GM18520 (cell line): ENCODE results near the gene H6PD.

ENCODE experiments used
- ATAC-seq: cut with Tn5 transposase; IDR thresholded peaks from one replicate; pipeline ENCODE4 v1.9.1; 2021; ENCODE audit not compliant: unreplicated experiment

H6PD gene

DNA sequence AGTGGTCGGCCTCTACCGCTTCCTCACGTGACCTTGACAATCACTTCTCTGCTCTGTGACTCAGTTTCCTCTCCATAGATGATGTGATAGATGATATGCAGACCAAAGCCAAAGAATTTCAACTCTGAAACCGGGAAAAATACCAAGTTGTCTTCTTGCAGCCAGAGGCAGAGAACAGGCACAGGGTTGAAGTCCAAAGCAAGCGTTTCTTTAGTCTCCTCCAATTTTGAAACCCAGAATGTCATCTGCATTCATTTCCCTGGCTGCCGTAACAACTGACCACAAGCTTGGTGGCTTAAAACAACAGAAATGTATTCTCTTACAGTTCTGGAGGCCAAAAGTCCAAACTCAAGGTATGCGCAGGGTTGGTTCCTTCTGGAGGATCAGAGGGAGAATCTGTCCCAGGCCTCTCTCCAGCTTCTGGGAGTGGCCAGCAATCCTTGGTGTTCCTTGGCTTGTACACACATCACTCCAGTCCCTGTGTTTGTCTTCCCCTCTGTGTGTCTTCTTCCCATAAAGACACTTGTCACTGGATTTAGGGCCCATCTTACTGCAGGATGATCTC, 30.3 kb upstream of the H6PD start:
- ATAC-seq: no peak

- no peak for ATAC-seq
Observed at GRCh38 chr1:9207086-9207485, 27.5 kb upstream of the H6PD start.

GRCh38 chr1:9207715-9208114, 26.9 kb upstream of the H6PD start:
- ATAC-seq: no peak

- no peak for ATAC-seq
Observed at GRCh38 chr1:9211291-9211811, 23.2 kb upstream of the H6PD start.

DNA sequence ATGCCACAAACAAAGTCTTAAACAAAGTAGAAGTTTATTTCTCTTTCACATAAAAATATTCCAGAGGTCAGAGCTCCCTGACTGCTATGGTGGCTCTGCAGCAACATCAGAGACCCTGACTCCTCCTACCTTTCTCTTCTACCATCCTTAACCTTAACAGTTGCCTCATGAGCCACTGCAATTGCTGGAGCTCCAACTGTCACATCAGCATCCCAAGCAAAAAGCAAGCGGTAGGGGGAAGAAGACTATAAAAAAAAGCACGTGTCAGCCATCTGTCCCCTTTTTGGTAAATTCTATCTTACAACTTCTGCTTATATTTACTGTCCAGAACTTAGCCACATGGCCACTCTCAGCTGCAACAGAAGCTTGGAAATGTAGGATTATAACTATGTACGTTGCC, 21.8 kb upstream of the H6PD start:
- ATAC-seq: no peak

DNA sequence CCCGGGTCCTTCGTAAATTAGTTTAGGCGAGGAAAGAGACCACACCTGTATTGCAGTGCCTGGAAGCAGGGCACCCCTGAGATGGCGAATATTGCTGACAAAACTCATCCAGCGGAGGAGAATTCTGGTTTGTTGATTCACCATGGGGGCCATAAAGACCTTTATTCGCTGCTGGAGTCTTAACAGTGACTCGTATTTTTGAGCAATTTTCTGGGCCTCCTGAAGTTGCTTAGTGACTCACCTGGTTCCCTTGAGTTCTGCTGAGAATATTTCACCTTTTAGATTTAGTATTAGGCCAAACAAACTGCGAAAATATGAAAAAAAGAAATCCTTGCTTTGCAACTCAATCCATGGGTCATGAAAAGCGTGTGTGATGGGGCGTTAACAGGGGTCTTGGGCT, 20.6 kb upstream of the H6PD start:
- ATAC-seq: no peak

DNA sequence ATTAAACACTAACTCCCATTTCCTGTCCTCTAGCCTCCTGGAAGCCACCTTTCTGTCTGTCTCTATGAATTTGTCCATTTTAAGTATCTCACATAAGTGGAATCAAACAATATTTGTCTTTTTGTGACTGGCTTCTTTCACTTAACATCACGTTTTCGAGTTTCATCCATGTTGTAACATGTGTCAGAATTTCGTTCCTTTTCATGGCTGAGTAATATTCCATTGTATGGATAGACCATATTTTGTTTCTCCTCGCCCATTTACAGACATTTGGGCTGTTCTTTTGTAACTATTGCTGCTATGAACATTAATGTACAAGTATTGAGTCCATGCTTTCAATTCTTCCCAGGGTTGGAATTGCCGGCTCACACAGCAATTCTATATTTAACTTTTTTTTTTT, 15.7 kb upstream of the H6PD start:
- ATAC-seq: no peak

DNA sequence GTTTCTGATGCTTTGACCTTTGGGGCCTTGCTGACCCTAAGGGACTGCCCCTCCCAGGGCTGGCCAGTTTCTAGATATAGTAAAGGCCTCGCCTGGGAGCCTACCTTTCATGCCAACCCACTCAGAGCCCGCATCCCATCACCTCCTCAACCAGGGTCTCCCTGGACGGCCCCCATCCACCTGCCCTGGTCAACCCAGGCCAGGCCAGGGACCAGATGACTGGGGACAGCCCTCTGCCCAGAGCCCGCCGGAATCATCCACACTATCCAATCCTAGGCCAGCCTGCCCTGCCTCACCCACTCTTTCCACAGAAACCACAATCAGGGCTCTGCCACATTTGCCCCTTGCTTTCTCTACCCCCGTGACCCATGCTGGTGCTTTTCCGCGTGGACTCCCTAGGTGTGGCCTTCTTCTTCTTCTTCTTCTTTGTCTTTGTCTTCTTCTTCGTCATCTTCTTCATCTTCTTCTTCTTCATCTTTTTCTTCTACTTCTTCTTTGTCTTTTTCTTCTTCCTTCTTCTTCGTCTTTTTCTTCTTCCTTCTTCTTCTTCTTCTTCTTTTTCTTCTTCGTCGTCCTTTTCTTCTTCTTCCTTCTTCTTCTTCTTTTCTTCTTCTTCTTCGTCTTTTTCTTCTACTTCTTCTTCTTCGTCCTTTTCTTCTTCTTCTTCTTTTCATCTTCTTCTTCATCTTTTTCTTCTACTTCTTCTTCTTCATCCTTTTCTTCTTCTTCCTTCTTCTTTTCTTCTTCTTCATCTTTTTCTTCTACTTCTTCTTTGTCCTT, 11.5 kb upstream of the H6PD start:
- no peak for ATAC-seq

DNA sequence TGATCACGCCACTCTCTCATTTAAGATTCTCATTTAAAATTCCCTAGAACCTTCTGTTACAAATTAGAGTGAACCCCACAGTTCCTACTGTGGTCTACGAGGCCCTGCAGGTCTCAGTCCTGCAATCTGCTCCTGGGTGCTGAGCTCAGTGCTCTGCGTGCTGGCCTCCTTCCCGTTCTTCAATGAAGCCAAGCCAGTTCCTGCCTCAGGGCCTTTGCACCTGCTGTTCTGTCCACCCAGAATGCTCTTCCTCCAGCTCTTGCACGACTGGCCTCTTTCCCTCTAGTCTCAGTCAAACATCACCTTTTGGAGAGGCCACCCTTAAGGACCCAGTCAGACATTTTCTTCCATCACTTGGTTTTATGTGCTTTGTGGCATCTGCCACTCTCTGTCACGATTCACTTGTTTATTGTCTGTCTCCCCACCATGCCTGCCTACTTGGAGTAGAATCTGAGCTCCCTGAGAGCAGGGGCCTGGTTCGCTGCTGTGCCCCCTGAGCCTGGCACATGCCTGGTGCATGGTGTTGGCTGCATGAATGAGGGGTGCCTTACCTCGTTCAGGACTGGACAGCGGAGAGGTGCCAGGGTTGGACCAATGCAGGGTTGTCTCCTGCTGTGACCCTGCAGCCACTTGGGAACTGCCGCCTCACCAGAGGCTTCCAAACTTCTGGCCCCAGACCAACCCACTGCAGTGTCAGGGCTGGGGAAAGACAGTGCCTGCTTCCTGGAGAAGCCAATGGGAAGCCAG, 9.7 kb upstream of the H6PD start:
- no peak for ATAC-seq

DNA sequence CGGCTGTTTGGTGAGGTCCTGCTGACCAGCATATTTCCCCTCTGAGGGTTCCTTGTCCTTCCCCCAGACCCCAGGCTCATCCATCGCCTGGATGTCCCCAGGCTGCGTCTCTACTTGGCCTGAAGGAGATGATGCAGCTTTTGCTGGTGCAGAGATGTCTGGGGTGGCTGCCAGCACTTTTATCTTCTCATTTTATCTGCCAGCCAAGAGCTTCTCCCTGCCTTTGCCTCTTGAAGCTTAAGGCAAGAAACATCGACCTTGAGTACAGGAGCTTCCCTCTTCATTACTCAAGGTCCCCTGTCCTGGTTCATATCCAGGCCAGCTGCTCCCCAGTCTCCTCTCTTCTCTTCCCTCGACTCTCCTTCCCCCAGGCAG, 9.2 kb upstream of the H6PD start:
- ATAC-seq: no peak

DNA sequence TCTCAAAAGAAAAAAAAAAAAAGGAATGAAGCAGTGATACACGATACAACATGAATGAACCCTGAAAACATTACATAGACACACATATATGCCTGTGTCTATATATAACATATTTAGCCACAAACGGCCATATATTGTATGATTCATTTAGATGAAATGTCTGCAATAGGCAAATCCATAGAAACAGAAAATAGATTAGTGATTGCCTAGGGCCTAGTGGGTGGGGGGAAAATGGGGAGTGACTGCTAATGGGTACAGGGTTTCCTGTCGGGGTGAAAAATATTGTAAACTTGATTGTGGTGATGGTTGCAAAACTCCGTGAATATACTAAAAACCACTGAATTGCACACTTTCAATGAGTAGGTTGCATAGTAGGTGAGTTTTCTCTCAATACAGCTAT, 6.0 kb upstream of the H6PD start:
- ATAC-seq: no peak

GRCh38 chr1:9229549-9229948, 5.0 kb upstream of the H6PD start:
- ATAC-seq: no peak

DNA sequence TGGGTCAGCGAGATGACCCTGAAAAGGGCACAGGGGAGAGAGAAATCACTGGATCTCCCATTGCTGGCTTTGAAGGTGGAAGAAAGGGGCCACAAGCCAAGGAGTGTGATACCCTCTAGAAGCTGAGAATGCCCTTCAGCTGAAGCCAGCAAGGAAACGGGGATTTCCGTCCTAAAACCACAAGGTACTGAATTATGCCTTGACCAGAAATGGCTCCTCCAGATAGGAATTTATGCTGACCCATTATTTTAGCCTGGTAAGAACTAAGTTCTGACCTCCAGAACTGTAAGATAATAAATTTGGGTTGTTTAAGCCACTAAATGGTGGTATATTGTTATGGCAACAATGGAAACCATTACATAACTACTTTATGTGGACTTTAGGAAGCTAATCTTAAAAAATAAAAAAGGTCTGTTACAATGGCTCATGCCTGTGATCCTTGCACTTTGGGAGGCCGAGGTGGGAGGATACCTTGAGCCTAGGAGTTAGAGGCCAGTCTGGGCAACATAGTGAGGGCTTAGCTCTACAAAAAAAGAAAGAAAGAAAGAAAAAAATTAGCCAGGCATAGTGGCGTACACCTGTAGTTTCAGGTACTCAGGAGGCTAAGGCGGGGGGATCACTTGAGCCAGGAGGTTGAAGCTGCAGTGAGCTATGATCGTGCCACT, 3.6 kb upstream of the H6PD start:
- ATAC-seq: no peak

- no peak for ATAC-seq
Observed at GRCh38 chr1:9231648-9232332, 2.8 kb upstream of the H6PD start.

GRCh38 chr1:9233241-9233941, 1.2 kb upstream of the H6PD start:
- no peak for ATAC-seq

DNA sequence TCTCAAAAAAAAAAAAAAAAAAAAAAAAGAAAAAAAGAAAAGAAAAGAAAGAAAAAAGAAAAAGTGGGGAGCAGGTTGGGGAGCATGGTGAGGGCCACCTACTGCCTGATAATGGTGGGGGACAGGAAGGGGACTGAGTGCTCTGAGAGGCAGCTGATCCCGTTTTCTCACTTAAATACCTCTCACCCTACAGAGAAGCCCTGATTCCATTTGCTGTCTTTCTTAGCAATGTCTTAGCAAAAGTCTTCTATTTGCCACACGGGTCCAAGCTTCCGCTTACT, 692 bp upstream of the H6PD start:
- no peak for ATAC-seq

GRCh38 chr1:9235096-9235459, 504 bp downstream of the H6PD start:
- ATAC-seq: no peak

GRCh38 chr1:9235560-9235959, 986 bp downstream of the H6PD start:
- no peak for ATAC-seq

- no peak for ATAC-seq
Observed at GRCh38 chr1:9238134-9238533, 3.6 kb downstream of the H6PD start.

DNA sequence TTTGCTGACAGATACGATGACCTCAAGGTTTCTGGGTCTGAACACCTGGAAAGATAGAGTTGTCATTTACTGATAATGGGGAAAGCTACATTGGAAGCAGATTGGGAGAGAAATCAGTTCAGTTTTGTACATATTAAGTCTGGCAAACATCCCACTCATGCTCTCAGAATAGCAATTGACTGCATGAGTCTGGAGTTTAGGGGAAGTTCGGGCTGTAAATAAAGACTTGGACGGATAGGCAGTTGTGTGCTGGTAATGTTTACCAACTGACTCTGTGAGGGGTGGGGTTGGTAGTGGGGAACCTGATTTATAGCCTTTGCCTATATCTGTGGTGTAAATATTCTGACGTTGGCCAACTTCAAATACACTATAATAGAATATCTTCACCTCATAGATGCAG, 4.0 kb downstream of the H6PD start:
- ATAC-seq: no peak
